Bone marrow (tissue), 2 donors: ENCODE data around the gene RAD51AP2.
"Not testable (repeated sequence)": the region's sequence is repeated elsewhere in the genome, so short reads cannot be mapped to it uniquely, and the experiment has no call there.

Experiments
- DNase-seq, 2 donors: peaks; one replicate each; lab custom pipeline; 2025; lab: John Stamatoyannopoulos, UW

RAD51AP2 gene

DNA sequence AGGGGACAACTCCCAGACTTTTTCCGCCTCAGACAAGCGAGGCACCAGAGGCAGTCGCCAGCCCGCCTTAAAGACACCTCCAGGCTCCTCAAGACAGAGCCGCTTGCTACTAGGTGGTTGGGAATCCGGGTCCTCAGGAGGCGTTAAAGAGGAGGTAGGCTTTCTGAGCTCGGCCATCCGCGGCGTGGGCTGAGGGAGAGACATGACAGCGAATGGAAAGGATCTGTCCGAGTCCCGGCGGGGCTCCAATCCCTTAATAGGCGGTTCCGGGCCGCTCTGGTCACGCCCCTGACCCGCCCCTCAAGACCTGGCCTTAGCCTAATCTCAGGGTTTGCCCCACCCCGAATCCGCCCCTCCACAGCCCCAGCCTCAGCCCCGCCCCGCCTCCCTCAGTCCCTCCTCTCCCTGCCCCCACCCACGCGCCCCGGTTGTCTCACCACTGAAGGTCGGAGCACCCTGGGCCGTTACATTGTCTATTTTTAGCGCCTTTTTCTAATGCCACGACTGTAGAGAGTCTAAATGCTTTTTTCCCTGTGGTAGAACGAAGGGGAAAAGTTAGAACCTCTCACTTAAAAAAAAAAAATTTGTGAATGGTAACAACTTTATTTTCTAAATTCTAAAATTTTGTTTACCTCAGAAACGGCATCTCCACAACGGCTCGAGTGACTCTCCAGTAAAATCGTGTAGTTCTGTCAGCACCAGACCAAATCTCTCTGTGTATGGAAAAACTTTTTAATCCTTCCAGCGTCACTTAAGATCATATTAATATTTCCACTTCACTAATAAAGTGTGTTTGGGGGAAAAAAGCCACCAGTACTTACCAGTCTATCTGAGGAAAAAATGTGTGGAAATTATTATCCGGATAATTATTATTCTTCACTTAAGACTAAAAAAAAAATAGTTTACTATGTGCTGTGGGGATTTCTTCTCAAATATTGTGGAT lies at the start of gene RAD51AP2:
Gene RAD51AP2, minus strand, starts transcription at position 229 of the 943 bp plus-strand sequence. Its CDS starts 25 bp downstream, at position 204.
- DNase-seq: no peak

DNA sequence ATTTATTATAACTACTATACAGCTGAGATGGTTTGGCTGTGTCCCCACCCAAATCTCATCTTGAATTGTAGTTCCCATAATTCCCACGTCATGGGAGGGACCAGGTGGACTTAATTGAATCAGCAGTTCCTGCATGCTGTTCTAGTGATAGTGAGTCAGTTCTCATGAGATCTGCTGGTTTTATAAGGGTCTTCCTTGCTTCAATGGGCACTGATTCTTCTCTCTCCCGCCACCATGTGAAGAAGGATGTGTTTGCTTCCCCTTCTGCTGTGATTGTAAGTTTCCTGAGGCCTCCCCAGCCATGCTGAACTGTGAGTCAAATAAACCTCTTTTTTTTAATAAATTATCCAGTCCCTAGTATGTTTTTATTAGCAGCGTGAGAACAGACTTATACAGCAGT lies 47.5 kb upstream of the RAD51AP2 start:
- DNase-seq: not testable (repeated sequence)

DNA sequence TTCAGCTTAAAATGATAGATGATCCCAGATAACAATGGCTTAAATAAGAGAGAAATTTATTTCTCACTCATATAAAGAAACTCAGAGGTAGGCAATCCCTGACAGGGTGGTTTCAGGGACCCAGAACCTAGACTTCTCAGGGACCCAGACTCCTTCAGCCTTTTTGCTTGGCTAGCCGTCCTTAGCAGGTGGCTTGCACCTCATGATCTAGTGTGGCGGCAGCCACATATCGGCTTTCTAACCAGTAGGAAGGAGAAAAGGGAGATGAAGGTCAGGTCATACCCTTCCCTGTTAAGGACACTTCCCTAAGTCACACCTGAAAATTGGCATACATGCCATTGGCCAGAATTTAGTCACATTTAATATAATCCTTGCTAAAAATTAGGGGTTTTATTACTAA lies 40.6 kb upstream of the RAD51AP2 start:
- DNase-seq: no peak

DNA sequence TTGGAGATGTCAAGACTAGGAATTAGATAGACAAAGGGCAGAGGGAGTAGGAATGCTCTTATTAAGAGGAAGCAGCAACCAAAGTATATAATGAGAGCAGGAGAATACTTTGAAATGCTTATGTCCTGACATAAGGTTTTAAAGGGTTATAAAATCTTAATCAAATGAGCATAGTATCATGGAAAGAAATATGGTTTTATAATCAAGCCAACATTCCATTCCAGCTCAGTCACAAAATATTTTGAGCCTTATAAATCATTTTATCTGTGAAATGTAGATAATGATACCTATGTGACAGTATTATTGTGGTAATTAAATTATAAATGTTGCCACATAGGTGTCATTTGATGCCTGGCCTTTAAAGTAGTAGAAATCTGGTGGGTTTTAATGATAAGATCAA lies 39.8 kb upstream of the RAD51AP2 start:
- no peak for DNase-seq

DNA sequence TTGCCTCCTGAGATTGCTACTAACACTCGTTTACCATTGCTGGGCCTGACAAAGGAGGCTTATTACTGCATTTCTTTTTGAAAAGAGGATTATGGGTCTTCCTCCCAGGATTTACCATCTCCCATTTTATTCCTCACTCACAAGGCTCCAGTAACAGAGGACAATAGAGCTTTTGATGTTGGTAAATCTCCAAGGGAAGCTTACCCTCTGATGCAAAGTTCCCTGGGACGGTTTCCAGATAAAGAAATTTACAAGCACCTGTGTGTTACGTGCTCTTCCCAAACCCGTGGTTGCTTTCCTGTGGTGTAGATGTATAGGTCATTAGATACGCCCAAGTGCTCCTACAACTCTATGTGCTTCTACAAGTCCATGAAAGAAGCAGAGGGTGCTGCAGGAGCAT lies 39.4 kb upstream of the RAD51AP2 start:
- no peak for DNase-seq

DNA sequence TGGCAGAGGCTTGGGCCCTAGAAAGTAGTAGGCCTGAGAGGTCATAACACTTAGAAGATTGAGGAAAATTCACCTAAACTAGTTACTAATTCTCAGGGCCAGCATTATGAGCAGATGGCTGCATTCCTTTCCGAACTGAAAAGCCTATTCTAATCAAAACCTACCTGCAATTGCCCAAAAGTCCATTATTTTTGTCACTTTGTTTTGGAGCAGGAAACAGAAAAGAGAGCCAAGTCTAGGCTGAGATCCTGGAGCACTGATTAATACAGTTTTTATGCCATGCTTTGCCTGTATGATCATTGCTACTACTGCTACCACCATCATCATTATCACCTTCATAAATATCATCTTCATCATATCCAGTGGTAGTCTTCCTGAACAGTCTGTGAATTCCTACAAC lies 36.9 kb upstream of the RAD51AP2 start:
- no peak for DNase-seq

DNA sequence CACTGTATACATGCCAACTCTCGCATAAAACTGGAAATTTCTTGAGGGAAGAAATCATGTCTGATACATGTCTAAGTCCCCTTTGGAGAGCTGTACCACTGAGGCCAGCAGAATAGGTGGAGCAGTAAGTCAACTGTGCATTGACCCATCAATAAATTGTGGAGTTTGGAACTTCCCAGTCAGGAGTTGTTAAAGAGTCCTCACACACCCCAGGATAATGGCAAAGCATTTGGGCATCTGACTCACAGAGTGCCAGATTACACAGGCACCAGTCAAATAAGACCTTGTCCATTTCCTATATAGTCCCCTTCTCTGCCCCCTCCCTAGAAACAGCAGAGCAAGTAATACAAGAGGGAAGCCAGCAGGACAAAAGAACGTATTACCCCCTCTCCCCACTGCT lies 32.7 kb upstream of the RAD51AP2 start:
- DNase-seq: no peak

DNA sequence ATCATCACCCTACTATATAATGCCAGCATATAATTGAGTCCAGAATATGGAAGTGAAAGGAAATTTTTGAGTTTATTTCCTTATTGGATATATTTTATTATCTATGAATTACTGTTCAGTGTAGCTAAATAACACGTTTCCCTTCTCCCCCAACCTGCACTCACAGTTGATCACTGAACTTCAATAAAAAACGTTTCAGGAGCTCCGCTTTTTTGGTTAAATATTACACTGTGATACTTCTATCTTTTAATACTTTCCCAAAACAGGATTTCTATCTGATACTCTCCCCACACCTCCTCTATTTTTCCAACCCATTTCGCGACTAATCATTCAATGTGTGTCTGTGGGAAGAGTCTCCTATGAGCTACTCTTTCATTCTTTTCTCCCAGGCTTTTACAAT lies 29.5 kb upstream of the RAD51AP2 start:
- no peak for DNase-seq

DNA sequence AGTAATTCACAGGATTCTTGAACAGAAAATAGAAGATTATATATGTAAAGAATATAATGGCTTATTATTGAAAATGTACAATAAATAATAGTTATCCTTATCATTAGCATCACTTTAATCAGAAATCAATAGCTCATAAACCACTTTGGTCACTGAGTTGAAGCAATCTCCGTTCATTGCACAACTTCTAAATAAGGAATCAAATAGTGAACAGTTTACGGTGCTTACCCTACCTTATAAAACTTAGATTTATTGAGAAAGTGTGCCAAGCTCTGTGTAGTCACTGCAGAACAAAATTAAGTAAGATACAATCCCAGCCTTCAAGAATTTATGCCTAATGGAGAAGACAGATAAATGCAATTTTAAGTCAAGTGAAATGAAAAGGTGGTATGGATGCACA lies 29.0 kb upstream of the RAD51AP2 start:
- DNase-seq: no peak

DNA sequence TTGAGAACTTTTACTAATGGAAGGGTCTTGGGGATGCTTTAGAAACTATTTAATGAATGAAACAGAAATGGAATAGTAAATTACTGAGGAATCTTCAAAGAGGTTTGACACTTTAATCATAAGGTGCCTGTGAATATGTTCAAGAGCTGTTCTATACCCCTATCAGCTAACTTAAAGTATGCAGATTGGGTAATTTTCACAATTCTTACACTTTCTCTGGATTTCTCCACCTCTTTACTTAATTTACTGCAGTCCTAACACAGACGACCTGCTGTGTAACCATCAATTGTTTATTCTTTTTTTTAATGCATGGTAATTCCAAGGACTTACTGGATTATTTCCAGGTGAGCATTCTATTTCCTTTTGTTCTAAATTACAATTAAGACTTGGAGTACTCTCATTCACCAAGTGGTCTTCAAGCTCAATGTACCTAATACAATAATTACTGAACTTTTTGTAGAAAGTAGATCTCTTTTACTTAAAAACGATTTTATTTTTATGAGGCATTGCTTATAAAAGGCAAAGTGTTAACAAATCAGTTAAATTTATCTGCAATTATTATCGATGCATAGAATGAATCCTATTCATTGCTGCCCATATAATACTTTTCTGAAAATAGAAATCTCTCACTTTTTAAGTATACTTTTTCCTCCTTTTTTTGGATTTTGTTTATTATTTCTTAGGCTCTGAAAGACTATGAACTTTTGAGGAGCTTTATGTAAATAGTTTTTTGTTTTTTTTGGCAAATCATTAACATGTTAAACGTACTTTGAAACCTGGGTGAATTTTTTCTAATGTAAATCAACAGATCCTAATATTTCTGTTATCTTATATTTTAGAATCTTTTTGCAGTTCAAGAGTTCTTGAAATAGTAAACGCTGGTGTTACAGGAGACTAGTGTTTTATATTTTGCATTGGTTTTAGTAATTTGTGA lies 27.7 kb upstream of the RAD51AP2 start:
- no peak for DNase-seq

DNA sequence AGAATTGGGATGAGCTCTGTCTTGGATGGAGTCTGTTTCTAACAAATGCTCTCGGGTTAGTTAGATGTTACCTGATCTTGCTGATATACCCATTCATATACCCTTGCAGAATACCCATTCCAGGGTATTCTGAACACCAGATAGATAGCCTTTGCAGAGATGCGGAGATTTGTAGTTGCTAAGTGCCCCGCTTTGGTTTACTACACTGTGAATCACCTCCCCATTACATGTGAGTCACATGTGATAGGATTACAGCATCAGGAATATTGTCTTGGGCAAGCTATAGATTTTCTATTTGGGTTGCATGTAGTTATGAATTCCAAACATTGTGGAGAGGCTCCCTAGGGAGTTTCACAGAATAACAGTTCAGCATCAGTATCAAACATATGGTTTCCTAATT lies 26.0 kb upstream of the RAD51AP2 start:
- DNase-seq: no peak

DNA sequence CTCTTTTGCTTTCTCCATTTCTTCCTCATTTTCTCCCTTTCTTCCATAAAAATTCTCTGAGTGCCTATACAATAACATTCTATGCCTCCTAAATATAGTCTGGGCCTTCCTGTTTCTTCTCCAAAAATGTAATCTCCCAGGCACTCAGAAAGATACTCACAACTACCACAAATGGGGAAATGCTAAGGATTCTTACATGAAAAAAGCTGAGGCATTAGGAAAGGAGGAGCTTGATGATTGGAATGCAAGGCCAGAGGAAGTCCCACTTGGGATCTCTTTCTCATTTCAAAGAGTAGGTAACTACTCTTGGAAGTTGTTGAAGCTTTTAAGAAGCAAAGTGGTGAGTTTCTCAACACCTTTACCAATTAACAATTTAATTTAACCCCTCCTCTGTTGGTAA lies 25.6 kb upstream of the RAD51AP2 start:
- DNase-seq: no peak

DNA sequence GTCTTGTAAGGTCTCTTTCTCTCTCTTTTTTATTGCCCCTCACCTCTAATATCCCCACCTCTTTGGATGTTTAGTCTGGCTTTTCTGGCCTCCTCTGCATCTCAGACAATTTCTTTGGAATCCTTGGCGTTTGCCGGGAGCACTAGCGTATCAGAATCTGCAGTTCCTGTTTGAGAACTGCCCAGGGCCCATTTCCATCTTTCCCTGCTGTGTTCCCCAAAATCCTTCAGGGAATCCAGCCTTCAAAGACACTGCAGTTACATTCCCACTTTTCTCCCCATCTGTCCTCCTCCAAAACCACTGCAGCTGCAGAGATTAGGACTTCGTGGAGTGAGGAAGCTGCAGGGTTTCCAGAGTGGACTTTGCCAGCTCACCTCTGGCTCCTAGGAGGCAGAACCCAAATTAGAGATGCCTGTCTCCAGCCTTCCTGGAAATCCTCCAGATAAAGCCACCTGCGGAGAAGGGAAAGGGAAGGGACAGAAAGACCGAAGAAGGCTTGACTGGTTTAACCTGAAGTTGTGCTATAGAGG lies 25.0 kb upstream of the RAD51AP2 start:
- DNase-seq: no peak

DNA sequence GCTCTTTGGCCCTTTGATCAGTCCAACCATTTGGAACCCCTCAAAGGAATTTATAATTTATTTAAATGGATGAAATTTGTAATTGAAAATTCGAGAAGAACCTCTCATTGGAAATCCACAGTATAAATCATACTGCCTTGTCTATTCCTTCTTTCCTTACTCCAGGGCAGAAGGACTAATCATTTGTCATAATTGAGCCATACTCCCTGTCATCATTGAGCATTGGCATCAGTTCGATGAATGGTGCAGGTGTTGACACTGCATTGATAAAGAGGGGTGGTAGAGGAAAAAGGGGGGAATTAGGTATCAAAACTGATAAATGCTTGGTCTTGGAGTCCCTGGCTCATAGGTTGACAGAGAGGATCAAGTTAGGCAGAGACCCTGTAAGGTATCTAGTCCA lies 24.2 kb upstream of the RAD51AP2 start:
- no peak for DNase-seq

DNA sequence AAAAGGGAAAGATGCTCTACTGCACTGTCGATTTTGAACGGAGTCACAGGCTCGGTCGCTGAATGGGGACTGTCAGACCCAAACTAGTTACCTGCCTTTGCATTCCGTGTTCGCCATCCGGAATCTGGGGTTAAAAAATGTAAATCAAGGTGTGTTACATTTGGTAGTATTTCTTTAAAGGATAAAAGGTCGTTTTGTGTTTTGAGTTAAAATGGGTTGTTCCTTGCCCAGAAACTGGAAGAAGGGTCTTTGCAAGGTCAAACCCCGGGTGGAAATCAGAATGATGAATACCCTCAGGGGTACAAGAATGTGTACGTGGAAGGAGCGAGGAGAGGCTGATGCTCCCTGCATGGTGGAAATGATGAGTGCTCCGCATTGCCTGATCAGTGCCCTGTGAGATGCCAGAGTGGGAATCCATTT lies 23.3 kb upstream of the RAD51AP2 start:
- DNase-seq: no peak

DNA sequence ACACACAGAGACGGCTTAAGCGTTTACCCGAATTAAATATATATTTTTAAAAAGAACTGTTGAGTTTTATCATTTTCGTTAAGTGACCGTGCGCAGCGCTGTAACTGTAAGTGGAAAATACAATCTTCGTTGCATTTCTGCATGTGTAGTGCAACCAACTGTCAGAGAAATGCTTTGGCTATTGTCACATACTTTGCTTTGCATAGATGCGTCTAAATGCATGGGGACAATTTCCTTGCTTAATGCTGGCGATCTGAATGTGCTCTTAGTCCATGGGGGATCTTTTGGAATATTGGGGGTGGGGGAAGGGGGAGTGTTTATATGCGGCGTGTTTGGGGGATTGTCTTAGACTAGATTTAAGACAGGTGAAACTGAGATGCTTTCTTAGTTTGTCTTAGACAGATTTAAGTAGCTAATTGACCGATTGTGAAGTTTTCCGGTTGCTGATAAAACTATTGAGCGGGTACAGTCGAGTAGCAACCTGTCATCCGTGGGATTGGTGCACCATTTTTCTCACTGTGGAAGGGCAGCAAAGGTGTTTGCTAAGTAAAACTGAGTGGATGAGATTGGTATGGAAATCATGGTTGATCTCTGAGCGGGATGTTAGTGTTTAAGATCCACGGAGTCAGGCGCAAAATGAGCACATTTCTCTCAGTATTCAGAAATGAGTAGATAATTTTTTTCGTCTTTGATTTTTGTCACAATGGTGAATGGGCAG lies 22.7 kb upstream of the RAD51AP2 start:
- DNase-seq: no peak

DNA sequence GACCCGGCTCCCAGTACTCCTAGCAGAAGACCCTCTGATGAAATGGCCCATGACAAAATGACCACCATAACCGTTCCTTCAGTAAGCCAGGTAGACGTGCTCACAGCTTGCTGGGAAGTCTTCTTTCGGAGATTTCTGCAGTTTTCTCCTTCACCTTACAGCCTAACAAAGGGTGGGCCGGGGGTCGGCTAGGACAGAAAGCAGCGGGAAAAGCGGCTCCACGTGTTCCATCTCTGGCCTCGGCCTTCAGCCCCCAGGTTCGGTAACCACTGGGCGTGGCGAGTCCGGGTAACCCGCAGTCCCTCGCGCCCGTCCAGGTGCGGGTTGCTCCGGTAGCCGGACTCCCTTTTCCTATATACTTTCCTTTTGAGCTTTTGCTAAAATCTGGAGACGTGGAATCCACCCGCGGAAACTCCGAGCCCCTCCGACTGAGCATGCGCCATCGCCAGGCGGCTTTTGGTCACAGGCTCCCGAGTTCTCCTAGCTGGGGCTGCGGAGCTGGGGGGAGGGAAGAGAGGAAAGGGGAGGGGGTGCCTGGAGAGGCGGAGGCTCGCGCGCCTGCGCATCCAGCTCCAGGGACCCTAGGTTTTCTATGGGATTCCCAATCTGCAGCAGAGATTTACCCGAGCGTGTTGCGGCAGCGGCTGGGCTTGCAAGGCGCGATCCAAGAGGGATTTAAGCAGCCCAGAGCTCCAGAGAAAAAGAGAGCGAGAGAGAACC lies 22.0 kb upstream of the RAD51AP2 start, which contains the start of gene VSNL1:
Gene VSNL1, plus strand, starts transcription at position 604 of the 720 bp plus-strand sequence. CDS start 51,379 bp downstream, outside the sequence.
- no peak for DNase-seq

DNA sequence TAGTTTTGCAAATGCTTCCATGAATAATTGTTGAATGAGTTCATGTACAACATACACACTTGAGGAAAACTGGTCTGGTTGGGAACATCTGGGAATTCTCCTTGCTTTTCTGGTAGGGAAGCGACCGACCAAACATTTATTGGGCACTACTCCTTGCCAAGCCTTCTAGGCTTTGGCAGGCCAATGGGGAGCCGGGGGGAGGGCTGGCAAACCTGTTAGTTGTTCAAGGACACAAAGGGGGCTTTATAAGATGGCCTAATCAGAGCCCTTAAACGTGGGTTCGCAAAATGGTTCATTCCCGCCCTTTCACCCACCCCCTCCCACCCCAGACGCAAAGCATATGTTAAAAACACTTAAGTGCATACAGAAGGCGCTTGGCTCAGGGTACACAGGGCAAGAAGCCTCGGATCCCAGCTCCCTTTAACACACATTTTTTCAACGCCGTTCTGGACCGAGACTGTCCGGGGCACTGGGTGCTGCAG lies 21.4 kb upstream of the RAD51AP2 start:
- no peak for DNase-seq

DNA sequence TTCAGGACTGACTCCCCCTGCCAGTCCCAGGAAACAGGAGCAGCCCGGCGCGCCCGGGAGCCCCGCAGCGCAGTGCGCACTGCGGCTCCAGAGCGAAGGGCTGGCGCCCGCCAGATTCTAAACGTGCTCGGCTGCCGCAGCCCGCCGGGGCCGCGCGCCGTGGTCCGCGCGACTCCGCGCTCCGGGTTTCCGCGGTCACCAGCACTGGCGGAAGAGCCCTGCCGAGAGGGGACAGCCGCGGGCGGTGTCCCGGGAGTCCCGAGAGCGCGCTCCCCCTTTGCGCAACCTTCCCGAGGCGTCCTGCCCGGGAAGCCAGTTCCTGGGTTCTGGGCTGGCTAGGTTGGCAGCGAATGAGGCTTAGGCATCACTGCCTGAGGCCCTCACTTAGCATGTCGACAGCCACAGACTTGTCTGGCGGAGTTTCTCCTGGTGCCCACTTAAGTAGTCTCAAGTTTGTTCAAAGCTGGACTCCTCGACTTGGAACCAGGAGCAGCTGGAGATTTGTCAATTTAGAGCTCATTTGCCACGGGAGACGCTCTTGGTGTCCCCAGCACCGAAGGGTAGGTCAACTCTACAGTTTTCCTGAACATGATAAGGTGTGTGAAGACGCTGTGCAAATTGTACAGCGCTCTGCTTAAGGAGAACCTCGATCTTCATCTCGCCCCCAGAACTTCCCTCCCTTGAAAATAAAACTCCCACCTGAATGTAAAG lies 20.8 kb upstream of the RAD51AP2 start:
- no peak for DNase-seq
